ENCODE measurements around the gene TMEM108. TPM values are rescaled to one million over a fixed set of nuclear protein-coding genes. Genes with fewer than 3 reads are reported as not detected.

The TMEM108 gene
- total and polyA plus RNA-seq, 2 experiments from 2014 or later = 7.4 to 15.3 TPM

GRCh38 chr3:133157716-133158115, 119.5 kb downstream of the TMEM108 start (continued):
- TF ChIP-seq, protein P1, sequence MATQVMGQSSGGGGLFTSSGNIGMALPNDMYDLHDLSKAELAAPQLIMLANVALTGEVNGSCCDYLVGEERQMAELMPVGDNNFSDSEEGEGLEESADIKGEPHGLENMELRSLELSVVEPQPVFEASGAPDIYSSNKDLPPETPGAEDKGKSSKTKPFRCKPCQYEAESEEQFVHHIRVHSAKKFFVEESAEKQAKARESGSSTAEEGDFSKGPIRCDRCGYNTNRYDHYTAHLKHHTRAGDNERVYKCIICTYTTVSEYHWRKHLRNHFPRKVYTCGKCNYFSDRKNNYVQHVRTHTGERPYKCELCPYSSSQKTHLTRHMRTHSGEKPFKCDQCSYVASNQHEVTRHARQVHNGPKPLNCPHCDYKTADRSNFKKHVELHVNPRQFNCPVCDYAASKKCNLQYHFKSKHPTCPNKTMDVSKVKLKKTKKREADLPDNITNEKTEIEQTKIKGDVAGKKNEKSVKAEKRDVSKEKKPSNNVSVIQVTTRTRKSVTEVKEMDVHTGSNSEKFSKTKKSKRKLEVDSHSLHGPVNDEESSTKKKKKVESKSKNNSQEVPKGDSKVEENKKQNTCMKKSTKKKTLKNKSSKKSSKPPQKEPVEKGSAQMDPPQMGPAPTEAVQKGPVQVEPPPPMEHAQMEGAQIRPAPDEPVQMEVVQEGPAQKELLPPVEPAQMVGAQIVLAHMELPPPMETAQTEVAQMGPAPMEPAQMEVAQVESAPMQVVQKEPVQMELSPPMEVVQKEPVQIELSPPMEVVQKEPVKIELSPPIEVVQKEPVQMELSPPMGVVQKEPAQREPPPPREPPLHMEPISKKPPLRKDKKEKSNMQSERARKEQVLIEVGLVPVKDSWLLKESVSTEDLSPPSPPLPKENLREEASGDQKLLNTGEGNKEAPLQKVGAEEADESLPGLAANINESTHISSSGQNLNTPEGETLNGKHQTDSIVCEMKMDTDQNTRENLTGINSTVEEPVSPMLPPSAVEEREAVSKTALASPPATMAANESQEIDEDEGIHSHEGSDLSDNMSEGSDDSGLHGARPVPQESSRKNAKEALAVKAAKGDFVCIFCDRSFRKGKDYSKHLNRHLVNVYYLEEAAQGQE (IDR thresholded peaks at IDR 0.05; ENCODE audit: unreplicated experiment) = no peak

DNA sequence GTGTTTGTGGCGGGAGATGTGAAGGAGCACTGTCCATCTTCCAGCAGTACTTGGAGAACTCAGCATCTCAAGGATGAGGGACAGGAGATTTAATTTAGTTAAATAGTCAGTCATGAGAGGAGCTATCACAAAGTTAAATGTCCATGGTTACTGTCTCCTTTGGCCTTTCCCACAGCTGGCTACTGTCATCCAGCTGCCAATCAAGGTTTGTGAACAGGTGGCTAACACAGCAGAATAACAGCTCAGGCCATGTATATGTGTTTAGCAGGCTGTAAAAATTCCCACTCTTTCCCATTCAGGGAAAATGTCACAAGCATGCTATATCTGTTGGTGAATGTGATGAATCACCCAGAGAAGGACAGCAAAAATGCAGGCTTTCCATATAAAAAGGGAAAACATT, 120.5 kb downstream of the TMEM108 start:
- H3K27ac Mint-ChIP-seq = no peak overlapping the region
- Histone ChIP-seq H3K9me2 (ENCODE audit: insufficient read depth) (no peaks in the 10 kb centered on the region), H3K27me3 (ENCODE audit: insufficient read depth) (no peaks in the 10 kb centered on the region)
- TF ChIP-seq NANOG (IDR thresholded peaks at IDR 0.05; ENCODE audit: borderline replicate concordance) (no peak), ZNF331 (CRISPR knock-in tag; IDR thresholded peaks at IDR 0.05; ENCODE audit: low read depth) (no peak), CREB1 (CRISPR knock-in tag; IDR thresholded peaks at IDR 0.05; ENCODE audit: low read depth) (no peak), EZH2phosphoT487 (IDR thresholded peaks at IDR 0.05; ENCODE audit: unreplicated experiment) (no peak), ZNF114 (CRISPR knock-in tag; IDR thresholded peaks at IDR 0.05) (no peak), ETS1 (IDR thresholded peaks at IDR 0.05) (no peak), EZH2 (IDR thresholded peaks at IDR 0.05; ENCODE audit: low read depth, unreplicated experiment) (no peak), JUNB (IDR thresholded peaks at IDR 0.05; ENCODE audit: unreplicated experiment) (no peak), POLR2AphosphoS5 (IDR thresholded peaks at IDR 0.05; ENCODE audit: low read depth) (no peak)
- TF ChIP-seq, protein P2, sequence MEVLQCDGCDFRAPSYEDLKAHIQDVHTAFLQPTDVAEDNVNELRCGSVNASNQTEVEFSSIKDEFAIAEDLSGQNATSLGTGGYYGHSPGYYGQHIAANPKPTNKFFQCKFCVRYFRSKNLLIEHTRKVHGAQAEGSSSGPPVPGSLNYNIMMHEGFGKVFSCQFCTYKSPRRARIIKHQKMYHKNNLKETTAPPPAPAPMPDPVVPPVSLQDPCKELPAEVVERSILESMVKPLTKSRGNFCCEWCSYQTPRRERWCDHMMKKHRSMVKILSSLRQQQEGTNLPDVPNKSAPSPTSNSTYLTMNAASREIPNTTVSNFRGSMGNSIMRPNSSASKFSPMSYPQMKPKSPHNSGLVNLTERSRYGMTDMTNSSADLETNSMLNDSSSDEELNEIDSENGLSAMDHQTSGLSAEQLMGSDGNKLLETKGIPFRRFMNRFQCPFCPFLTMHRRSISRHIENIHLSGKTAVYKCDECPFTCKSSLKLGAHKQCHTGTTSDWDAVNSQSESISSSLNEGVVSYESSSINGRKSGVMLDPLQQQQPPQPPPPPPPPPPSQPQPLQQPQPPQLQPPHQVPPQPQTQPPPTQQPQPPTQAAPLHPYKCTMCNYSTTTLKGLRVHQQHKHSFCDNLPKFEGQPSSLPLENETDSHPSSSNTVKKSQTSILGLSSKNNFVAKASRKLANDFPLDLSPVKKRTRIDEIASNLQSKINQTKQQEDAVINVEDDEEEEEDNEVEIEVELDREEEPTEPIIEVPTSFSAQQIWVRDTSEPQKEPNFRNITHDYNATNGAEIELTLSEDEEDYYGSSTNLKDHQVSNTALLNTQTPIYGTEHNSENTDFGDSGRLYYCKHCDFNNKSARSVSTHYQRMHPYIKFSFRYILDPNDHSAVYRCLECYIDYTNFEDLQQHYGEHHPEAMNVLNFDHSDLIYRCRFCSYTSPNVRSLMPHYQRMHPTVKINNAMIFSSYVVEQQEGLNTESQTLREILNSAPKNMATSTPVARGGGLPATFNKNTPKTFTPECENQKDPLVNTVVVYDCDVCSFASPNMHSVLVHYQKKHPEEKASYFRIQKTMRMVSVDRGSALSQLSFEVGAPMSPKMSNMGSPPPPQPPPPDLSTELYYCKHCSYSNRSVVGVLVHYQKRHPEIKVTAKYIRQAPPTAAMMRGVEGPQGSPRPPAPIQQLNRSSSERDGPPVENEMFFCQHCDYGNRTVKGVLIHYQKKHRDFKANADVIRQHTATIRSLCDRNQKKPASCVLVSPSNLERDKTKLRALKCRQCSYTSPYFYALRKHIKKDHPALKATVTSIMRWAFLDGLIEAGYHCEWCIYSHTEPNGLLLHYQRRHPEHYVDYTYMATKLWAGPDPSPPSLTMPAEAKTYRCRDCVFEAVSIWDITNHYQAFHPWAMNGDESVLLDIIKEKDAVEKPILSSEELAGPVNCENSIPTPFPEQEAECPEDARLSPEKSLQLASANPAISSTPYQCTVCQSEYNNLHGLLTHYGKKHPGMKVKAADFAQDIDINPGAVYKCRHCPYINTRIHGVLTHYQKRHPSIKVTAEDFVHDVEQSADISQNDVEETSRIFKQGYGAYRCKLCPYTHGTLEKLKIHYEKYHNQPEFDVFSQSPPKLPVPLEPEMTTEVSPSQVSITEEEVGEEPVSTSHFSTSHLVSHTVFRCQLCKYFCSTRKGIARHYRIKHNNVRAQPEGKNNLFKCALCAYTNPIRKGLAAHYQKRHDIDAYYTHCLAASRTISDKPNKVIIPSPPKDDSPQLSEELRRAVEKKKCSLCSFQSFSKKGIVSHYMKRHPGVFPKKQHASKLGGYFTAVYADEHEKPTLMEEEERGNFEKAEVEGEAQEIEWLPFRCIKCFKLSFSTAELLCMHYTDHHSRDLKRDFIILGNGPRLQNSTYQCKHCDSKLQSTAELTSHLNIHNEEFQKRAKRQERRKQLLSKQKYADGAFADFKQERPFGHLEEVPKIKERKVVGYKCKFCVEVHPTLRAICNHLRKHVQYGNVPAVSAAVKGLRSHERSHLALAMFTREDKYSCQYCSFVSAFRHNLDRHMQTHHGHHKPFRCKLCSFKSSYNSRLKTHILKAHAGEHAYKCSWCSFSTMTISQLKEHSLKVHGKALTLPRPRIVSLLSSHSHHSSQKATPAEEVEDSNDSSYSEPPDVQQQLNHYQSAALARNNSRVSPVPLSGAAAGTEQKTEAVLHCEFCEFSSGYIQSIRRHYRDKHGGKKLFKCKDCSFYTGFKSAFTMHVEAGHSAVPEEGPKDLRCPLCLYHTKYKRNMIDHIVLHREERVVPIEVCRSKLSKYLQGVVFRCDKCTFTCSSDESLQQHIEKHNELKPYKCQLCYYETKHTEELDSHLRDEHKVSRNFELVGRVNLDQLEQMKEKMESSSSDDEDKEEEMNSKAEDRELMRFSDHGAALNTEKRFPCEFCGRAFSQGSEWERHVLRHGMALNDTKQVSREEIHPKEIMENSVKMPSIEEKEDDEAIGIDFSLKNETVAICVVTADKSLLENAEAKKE (CRISPR knock-in tag; IDR thresholded peaks at IDR 0.05) = no peak
- TF ChIP-seq, protein P1 (IDR thresholded peaks at IDR 0.05; ENCODE audit: unreplicated experiment) = no peak

More for the DNA sequence above, 120.5 kb downstream of the TMEM108 start:
- H3K4me1 Mint-ChIP-seq = no peaks in the 10 kb centered on the region; the same call in 2 of the 3 replicates
- H3K36me3 Mint-ChIP-seq (ENCODE audit: low read depth) = peaks cover 3% of the 10 kb centered on the region; the same call in 1 of the 3 replicates
- Histone ChIP-seq H3K36me3 (ENCODE audit: insufficient read depth) (no peaks in the 10 kb centered on the region), H3F3A (replicated peaks; ENCODE audit: low read depth) (no peaks in the 10 kb centered on the region), H3K4me2 (no peak overlapping the region), H3K79me2 (replicated peaks; ENCODE audit: insufficient read depth) (no peaks in the 10 kb centered on the region; the same call in 1 of the 2 replicates), H3K4me1 (ENCODE audit: insufficient read depth) (no peaks in the 10 kb centered on the region), H4K20me1 (replicated peaks; ENCODE audit: insufficient read depth) (no peaks in the 10 kb centered on the region), H2AFZ (no peak overlapping the region), H3K27ac (ENCODE audit: low read depth) (no peak overlapping the region), H3K4me3 (no peak overlapping the region)
- DNase-seq (ENCODE audit: low spot score) (no peak), ATAC-seq (no peak)
- peaks cover 3% of the 10 kb centered on the region; the same call in 2 of the 3 replicates for H3K9me3 Mint-ChIP-seq
- H3K4me3 Mint-ChIP-seq = no peak overlapping the region
- peaks cover 1% of the 10 kb centered on the region for H3K27me3 Mint-ChIP-seq (ENCODE audit: insufficient read depth, low read depth, poor library complexity)
